G401 (cell line): Measurements from ENCODE around the gene ABTB2. TPM values are rescaled to one million over a fixed set of nuclear protein-coding genes. Genes with fewer than 3 reads are reported as not detected.
"Not testable (repeated sequence)": the region's sequence is repeated elsewhere in the genome, so short reads cannot be mapped to it uniquely, and the experiment has no call there.

ENCODE experiments used
- DNase-seq: peaks from one replicate; pipeline ENCODE4 v3.0.0-alpha.2; 2015; ENCODE audit warnings: low spot score
- in situ Hi-C: cut with HindIII; loops from 2 replicates; pipeline ENCODE4 v1.10.0; 2016; ENCODE audit warnings: low sequenced_read_pairs, mixed read lengths
- total RNA-seq: library from RNA; depleted of rRNA; stranded (reverse); fragments of >200 nt; shearing (Covaris generic); gene quantifications from 2 replicates; pipeline ENCODE4 v1.2.3, GENCODE V29; 2014

ABTB2 gene
- total RNA-seq, 1 experiment from 2014 or later, result 2.9 TPM

GRCh38 chr11:34188181-34188580, 169.6 kb downstream of the ABTB2 start:
- in situ Hi-C loops, result loop anchor here (10.0 kb wide), 1 partner anchor 327 kb away; the partner anchor contains the start of gene ELF5
- no peak for DNase-seq

- DNase-seq, result no peak
- in situ Hi-C loops, result loop anchor here (10.0 kb wide), 1 partner anchor 329 kb away; the partner anchor contains the start of gene ELF5
Observed at GRCh38 chr11:34185926-34186841, 171.6 kb downstream of the ABTB2 start.

DNA sequence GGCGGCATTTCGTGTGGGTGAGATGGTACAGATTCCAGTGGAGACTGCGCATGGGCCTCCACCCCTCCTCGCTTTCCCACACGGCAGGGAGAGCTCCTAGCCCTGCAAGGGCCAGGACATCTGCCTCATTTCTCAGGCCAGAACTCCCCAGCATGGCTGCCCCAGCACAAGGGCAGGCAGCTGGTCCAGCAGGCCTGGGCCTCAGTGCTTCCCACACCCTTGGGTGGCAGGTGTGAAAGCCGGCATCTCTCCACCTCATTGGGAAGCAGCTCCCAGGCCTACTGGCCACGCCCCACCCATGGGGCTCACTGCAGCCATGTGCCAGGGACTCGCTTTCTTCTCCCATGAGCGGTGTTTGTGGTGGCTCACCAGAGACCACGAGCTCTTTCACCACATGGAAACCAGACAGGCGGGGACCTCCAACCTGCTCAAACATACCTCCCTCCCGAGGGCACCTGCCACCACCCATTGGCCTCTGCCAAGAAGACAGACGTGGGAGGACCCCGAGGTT, 173.2 kb downstream of the ABTB2 start:
- no peak for DNase-seq
- in situ Hi-C loops, result loop anchor here (10.0 kb wide), 1 partner anchor 330 kb away; the partner anchor contains the start of gene ELF5

DNA sequence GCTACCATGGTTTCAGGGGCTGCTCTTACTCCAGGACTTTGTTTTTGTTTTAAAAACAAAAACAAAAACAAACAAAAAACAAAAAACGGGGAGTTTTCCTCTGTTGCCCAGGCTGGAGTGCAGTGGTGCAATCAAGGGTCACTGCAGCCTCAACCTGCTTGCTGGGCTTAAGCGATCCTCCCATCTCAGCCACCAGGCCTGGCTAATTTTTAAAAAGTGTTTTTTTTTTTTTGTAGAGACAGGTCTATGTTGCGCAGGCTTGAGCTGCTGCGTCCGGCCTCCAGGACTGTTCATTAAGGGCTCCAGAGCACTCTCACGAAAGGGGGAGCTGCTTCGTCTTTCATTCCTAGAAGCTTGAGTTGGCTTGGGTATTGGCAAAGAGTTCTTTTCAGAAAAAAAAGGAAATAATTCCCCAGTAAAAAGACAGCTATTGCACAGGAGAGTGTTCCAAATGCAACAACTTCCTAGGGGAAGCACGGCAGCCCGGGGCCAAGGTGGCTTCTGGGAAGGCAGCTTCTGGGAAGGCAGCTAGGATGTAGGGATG, 173.9 kb downstream of the ABTB2 start:
- no peak for DNase-seq
- in situ Hi-C loops, result loop anchor here (10.0 kb wide), 1 partner anchor 331 kb away; the partner anchor contains the start of gene ELF5

- in situ Hi-C loops, result loop anchor here (10.0 kb wide), 1 partner anchor 332 kb away; the partner anchor contains the start of gene ELF5
- peak; percentile 28 for DNase-seq
Observed at GRCh38 chr11:34182921-34183685, 174.7 kb downstream of the ABTB2 start.

GRCh38 chr11:34182425-34182824, 175.4 kb downstream of the ABTB2 start:
- in situ Hi-C loops, result loop anchor here (10.0 kb wide), 1 partner anchor 332 kb away; the partner anchor contains the start of gene ELF5
- DNase-seq, result no peak

DNA sequence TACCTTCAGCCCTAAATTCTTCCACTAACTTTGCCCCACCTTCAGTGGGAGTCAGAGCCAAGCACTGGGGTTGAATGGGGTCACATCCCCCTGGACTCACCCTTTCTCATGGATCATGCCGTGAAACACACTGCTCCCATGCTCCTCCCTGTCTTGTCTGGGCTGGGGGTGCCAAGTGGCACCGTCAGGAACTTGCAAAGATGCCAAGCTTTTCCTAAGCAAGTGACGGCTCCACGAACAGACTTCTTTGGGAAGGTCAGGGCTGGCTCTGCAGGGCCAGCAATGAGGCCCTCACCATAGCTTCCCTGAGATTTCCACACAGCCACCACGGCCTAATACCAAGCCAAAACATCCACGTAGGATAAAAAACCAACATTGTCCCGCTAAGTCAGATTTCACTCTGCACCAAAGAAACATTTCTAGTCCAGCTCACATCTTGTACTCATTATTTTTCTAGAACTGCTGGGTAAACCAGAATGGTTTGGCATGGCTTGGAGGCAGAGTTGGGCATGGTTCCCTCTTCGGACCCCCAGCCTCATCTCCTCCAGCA, 175.9 kb downstream of the ABTB2 start:
- no peak for DNase-seq
- in situ Hi-C loops, result loop anchor here (10.0 kb wide), 1 partner anchor 333 kb away; the partner anchor contains the start of gene ELF5

DNA sequence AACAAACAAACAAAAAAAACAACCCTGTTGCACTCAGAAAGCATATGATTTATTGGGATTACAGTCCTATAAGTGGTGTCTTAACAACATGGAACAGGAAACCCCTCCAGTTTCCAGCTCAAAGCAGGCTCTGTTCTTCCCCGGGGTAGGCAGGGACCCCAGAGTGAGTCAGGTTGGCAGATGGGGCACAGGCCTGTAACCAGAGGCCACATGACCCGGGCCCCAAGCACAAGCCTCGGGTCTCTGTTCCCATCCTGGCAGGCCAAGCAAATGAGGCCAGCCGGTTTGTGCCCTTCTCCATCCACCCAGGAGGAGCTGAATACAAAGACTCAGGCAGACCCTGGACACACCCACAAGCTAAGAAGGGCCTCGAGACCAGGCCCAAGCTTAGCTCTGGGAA, 176.6 kb downstream of the ABTB2 start:
- in situ Hi-C loops, result loop anchor here (10.0 kb wide), 1 partner anchor 334 kb away; the partner anchor contains the start of gene ELF5
- no peak for DNase-seq

GRCh38 chr11:34180814-34181165, 177.0 kb downstream of the ABTB2 start:
- in situ Hi-C loops, result loop anchor here (10.0 kb wide), 1 partner anchor 334 kb away; the partner anchor contains the start of gene ELF5
- not testable (repeated sequence) for DNase-seq

- DNase-seq, result no peak
- in situ Hi-C loops, result loop anchor here (10.0 kb wide), 1 partner anchor 335 kb away; the partner anchor contains the start of gene ELF5
Observed at GRCh38 chr11:34180040-34180813, 177.6 kb downstream of the ABTB2 start.

- in situ Hi-C loops, result no loop called here
- no peak for DNase-seq
Observed at GRCh38 chr11:34179026-34179675, 178.7 kb downstream of the ABTB2 start.

GRCh38 chr11:34178209-34178821, 179.5 kb downstream of the ABTB2 start:
- no peak for DNase-seq
- in situ Hi-C loops, result no loop called here

DNA sequence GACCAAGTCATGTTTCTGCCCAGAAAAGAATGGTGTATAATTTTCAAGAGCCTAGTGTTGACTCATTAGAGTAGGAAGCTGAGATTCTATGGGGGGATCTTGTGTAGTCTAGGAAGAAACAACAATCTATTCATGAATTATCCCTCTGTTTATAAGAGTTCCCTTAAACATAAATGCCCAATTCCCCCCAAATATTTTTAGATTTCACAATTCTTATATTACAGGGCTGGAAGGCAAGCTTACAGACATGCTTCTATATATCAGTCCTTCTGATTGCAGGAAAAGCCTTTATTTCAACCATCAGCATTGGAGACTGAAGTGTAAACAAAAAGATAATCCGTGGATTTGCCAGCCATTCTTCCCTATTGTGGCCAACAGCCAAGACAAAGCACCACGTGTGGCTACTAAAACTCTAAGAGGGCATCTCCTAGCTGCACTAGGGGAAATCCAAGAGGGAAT, 181.0 kb downstream of the ABTB2 start:
- in situ Hi-C loops, result no loop called here
- no peak for DNase-seq

DNA sequence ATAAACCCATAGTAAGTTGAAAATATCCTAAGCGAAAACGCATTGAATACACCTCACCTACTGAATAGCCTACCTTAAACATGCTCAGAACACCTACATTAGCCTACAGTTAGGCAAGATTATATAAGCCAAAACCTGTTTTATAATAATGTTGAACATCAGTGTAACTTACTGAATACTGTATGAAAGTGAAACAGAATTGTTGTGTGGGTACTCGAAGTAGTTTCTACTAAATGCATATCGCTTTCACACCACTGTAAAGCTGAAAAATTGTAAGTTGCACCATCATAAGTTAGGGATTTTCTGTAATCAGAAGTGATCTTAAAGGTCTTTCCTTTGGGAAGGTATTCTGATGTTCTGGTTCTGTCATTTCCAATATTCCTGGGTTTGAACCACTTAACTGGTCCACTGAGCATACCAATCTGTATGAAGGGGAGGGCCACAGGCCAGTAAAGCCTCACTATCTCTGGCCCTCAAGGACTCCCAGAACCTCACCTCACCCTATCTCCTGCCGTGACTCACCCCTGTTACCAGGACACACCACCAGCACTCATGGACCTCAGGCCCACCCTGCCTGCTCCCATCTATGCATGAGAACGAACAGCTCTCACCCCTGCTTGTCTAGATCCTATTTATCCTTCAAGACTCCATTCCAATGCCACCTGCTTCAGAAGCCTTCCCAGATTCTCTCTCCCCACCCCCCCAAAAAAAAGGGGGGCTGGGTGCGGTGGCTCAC, 182.4 kb downstream of the ABTB2 start:
- in situ Hi-C loops, result no loop called here

DNA sequence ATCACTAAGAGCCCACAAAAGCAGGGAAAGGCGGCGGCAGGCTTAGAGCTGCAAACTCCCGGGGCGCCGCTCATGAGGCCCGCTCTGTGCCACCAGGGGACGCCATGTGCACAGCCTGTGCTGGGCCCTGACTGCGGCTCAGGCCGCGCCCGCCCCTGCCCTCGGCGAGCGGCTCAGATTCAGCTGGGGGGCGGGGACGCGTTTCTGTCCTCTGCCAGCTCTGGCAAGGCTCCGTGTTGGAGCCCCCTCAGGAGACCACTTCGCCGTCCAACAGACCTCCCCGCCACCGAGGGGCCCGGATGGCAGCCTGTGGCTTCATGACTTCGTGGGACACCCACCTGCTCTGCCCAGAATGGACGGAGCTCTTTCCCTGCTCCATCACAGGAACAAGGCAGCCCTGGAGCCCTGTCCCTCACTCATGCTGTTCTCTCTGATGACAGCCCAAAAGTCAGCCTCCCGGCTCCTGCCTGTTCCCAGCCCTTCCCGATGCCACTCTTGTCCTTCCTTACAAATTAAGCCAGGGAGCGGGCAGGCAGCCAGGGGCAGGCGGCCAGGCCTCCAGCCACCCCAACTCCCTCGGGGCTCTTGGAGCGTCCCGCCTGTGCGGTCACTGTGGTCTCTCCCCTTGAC, 183.3 kb downstream of the ABTB2 start:
- in situ Hi-C loops, result no loop called here

More for the DNA sequence above, 182.4 kb downstream of the ABTB2 start:
- DNase-seq, result no peak

GRCh38 chr11:34173050-34173449, 184.8 kb downstream of the ABTB2 start:
- in situ Hi-C loops, result no loop called here
- DNase-seq, result no peak

More for the DNA sequence above, 183.3 kb downstream of the ABTB2 start:
- DNase-seq, result peak; percentile 50
